Islet of Langerhans (tissue), 1 donor: Measurements from ENCODE around the gene GRID1.

Source experiments
- FAIRE-seq: peaks from one replicate; lab custom pipeline; 2011; peaks lifted over from hg19 to GRCh38; lab: Jason Lieb, UNC

The GRID1 gene

DNA sequence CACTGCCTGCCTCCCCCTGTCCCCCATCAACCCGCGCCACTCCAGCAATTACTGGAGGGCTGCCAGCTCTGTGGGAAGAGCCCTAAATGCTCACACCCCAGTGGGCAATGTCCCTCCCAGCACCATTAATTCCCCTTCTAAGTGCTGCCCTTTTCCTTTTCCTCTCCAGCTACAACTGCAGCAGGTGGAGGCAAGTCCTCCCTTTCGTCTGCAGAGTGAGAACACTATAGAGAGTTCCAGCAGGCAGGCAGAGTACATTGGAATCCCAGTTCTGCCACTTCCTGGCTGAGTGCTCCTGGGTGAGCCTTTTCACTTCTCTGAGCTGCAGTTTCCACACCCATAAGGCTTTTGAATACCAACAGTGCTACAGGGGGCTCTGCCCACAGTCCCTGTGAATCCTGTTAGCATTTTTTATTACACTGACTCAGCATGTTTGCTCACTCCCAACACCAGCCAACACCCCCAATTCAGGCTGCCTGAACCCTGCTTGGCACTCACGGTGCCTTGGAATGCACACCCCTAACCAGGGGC, 447.0 kb downstream of the GRID1 start:
- no peak for FAIRE-seq

GRCh38 chr10:85918371-85918770, 448.2 kb downstream of the GRID1 start:
- no peak for FAIRE-seq

GRCh38 chr10:85917601-85918000, 449.0 kb downstream of the GRID1 start:
- no peak for FAIRE-seq

- FAIRE-seq, result no peak
These were observed 449.5 kb downstream of the GRID1 start for GRCh38 chr10:85916994-85917573.

DNA sequence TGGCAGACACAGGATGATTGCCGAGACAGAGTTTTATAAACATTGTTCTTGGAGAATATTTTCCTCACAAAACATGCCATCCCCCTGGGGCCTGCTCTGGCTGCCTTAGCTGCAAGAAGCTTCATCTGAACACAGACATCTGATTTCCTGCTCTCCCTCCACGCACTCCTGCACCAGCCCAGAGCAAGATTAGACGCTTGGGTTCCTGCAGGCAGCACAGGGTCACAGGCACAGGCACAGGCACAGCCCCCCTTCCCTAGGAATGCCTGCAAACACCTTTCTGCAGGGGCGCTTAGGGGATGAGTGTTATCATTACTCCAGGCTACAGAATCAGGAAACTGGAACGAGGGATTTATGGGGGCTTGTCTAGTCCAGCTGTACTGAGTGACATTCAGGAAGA, 450.3 kb downstream of the GRID1 start:
- FAIRE-seq, result no peak

- FAIRE-seq, result no peak
These were observed 451.2 kb downstream of the GRID1 start for GRCh38 chr10:85915245-85915846.

- FAIRE-seq, result no peak
These were observed 451.9 kb downstream of the GRID1 start for GRCh38 chr10:85914720-85915119.

- no peak for FAIRE-seq
These were observed 458.1 kb downstream of the GRID1 start for GRCh38 chr10:85908462-85908861.

- no peak for FAIRE-seq
These were observed 464.5 kb downstream of the GRID1 start for GRCh38 chr10:85902051-85902450.

DNA sequence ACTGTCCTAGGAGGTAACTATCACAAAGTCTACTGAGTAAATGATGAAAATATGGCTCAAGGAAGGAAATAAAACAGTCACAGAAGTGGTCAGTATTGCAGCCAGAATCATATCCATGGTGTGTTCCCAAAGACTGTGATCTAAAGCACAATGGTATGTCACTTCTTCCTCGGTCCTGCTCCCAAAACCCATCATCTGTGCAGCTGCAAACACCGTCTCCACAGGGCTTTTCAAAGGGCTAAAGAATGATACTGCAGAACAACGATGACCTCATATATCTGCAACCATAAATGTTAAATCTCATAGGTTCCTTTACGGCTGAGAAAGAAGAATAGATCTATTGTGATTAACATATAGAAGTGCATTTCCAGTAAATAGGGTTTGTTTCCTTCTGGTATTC, 465.0 kb downstream of the GRID1 start:
- no peak for FAIRE-seq

DNA sequence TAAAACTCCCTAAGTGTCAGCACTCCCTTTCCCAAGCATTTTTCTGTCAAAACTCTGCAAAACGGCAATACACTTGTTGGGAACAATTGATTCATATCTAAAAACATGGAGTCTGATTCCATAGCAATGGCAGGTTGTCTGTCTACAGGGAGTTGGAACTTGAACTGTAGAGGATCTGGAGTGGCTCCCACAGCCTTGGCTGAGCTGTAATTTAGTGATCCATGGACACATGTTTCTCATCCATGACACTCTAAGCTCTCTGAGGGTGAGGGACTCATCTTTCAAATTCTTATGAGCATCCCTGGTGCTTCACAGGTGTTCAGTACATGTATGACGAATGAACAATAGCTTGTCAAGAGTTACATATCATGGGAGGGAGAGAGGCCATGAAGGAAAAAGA, 466.1 kb downstream of the GRID1 start:
- FAIRE-seq, result no peak

DNA sequence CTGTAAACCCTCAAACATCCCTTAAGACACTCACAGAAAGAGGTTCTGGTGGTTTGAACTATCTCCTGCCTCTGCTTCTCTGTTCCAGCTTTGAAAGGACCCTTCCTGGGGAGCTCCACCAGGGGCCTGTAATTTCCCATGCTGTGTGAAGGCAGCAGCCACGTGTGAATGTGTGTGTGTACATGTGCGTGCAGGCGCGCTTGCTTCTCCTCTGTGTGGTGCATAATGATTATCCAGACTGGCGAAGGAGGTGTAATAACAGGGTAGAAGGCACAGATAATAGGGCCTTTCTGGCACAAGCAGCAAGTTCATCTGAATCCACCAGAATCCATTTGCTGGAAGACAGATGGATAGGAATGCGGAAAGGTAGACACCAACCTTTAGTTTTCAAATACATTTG, 466.5 kb downstream of the GRID1 start:
- FAIRE-seq, result no peak

DNA sequence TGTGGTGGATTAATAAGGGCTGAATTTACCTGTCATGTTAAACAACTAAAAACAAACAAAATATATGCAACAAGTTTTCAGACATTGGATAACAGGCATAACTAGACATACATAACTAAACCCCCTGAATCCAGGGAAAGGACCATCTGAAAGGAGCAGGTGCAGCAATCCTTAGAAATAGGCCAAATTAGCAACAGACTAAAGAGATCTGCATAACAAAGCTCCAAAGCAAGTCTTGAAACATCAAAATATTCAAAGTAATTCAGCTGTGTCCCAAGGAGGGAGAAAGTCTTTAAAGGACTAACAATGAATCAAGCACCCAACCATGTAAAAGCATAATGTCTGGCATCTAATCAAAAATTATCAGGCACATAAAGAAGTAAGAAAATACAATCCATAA, 475.1 kb downstream of the GRID1 start:
- no peak for FAIRE-seq

DNA sequence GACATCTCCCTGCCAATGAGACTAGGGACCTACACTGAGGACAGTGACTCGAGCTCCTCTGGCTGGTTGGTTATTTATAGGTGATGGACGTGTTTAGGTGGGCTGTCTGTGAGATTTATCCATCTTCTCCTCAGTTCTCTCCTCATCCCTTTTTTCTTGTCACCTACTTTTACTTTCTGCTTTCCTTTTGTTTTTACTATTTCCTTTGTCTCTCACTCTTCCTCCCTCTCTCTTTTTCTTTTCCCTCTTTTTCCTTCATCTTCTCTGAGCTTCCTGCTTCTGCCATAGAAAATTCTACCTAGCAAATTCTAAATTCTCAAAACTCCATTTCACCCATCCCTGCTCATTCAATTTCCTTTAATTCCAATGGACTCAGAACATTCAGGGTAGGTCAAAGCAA, 478.0 kb downstream of the GRID1 start:
- no peak for FAIRE-seq

DNA sequence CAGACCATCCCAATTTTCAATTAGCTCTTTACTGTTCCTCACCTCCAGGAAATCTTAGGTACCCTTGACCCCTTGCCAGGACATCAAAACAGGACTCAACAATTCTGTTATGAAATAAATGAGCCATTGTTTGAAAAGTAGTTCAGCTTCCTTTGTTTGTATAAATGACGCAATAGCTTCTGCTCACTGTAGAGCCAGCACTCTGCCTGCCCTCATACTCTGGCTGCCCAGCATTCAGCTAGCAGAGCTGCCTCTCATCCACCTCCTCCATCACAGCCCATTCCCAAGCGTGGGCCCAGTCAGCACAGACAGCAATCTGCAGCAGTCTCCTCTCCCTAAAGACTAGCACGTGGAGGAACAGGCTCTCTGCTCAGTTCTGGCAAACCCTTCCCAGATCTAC, 478.6 kb downstream of the GRID1 start:
- no peak for FAIRE-seq

DNA sequence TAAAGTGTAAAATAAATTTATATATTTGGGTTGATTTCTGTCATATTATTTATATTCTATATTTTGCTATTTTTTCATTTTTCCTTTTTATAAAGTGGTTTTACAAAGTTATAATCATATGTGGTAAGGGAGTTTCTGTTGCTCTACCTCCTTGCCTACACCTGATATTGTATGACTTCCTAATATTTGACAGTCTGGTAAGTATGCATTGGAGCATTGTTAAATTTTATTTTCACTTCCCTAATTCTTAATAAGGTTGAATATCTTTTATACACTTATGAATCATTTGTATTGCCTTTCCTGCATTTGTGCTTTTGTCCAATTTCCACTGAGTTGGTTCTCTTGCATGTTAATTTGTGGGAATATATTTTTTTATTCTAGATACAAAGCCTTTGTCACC, 492.4 kb downstream of the GRID1 start:
- FAIRE-seq, result no peak

- FAIRE-seq, result no peak
These were observed 493.5 kb downstream of the GRID1 start for GRCh38 chr10:85873063-85873462.

DNA sequence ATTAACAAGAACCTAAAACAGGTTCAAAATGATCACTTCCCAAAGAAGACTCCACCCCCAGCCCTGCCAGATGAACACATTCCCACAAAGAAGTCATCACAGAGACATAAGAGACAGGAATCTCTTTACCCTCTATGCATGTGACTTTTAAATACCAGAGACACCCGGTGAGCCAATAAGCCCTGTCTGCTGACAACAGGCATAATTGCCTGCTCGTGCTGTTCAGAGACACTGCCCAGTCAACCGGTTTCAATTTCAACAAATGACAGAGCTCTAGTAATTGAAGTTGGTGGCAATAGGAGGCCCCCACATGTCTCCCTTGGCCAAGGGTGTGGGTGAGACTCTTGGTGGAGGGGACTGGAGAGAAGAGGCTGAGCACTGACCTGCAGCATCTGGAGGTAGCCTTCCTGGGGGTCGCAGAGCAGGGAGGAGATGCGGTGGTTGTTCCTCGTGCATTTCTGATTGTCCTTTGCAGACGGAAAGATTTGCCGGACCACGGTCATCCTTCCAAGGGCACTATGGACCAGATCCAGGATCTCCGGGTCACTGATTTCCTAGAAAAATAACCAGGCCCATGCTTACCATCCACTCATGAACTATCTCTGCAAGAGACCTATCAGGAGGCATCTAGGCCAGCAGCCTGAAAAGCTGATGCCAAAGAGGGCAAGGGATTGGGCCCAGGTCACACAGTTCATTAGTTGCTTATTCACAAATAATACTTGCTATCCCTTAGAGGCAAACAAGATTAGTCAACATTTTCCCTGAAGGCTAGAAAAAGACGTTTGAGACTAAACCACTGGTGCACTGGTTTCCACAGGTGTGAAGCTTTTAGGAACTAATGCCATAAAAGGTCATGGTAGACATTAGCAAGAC, 497.7 kb downstream of the GRID1 start:
- FAIRE-seq, result no peak

DNA sequence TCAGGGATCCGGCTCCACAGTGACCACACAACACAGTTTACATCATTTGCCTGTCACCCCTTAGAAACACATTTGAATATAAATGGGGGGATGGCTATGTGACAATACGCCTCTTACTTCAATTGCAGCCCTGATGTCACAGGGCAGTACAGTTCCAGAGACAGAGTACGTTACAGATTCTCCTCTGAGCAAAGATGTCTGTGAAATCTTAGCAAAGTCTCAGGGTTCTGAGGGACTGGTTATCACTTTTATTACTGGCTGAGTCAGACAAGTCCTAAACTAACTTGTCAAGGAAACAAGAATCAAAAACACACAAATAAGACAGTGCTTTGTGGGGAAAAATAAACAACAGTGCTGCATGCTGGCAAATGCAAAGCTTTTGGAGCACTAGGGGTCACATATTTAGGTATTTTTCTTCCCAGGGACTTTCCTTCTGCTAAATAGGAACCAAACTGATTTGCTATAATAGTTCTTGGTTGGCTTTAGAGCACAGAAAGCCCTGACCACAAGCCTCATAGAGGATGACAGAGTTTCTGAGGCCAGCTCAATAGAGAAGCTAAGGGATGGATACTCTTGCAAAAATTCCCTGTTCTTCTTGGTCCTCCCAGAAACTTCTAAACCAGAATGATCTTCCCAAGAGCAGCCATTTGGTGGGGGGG, 501.6 kb downstream of the GRID1 start:
- no peak for FAIRE-seq

DNA sequence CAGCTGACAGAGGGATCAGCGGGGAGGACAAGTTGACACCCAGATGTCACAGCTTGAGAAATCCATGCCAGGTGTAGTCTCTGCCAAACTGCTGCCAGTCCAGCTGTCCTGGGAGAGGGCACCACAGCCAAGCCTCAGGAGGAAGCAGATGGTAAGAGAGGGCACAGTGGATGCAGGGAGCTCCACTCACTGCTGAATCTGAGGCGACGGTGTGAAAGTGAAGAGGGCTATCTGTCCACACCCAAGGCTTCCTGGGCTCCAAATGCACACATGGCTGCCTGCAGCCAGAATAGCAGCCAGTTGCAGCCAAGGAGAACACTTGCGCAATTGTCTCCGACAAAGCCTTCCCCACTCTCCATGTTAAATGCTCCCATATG, 502.4 kb downstream of the GRID1 start:
- no peak for FAIRE-seq

GRCh38 chr10:85863301-85864172, 503.1 kb downstream of the GRID1 start:
- no peak for FAIRE-seq

DNA sequence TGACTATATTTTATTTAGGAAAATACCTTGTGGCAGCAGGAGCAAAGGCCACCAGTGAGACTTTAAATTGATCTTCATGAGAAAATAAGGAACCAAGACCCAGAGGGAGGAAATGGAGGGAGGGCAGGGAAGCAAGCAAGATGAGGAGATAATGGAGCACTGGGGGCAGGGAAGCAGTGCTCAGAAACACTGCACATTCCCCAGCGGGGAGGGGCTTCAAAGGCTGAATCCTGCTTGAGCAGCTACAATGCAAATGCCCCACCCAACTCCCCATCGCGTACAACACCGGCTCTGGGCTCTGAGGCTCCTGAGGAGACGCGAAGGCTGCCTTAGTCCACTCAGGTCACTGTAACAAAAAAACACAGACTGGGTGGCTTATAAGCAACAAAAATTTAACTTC, 503.8 kb downstream of the GRID1 start:
- FAIRE-seq, result no peak
